T-helper 1 cell treated with Interleukin-12 subunit alpha and Interleukin-12 subunit beta and Interleukin-4 antibody, amounts not matched to agents 30 ng/mL and 1 ng/mL, for 36 hours (primary cell): ENCODE results near the gene TRAF3. TPM values are rescaled to one million over a fixed set of nuclear protein-coding genes. Genes with fewer than 3 reads are reported as not detected.
"Not testable (repeated sequence)": the region's sequence is repeated elsewhere in the genome, so short reads cannot be mapped to it uniquely, and the experiment has no call there.

Experiments
- intact Hi-C: fragments of 100-400 bp; cut with micrococcal nuclease; formaldehyde crosslinking; loops from one replicate; pipeline ENCODE4 v1.15.1; 2024
- total RNA-seq: library from RNA; stranded (reverse); gene quantifications from 2 replicates; pipeline ENCODE4 v1.2.3, GENCODE V29; 2022

TRAF3 gene
- total RNA-seq, 1 donor from 2014 or later, result 92.9 TPM

GRCh38 chr14:102917056-102917385, 139.8 kb downstream of the TRAF3 start:
- intact Hi-C loops, result no loop called here

- intact Hi-C loops, result loop anchor here (1.0 kb wide), 2 partner anchors 142 to 223 kb away; no protein-coding TSS in a partner anchor
Observed at GRCh38 chr14:102917469-102918211, 140.4 kb downstream of the TRAF3 start.

- intact Hi-C loops, result loop anchor here (1.0 kb wide), 2 partner anchors 143 to 224 kb away; no protein-coding TSS in a partner anchor
Observed at GRCh38 chr14:102918438-102918837, 141.2 kb downstream of the TRAF3 start.

GRCh38 chr14:102920273-102920997, 143.2 kb downstream of the TRAF3 start:
- intact Hi-C loops, result no loop called here

- intact Hi-C loops, result no loop called here
Observed at GRCh38 chr14:102920998-102921304, 143.7 kb downstream of the TRAF3 start.

- intact Hi-C loops, result no loop called here
Observed at GRCh38 chr14:102922490-102923200, 145.4 kb downstream of the TRAF3 start, which contains the start of gene AMN. Gene AMN, plus strand, starts transcription at chr14:102922663. Its CDS starts 26 bp downstream, at chr14:102922689.

- intact Hi-C loops, result no loop called here
Observed at GRCh38 chr14:102923201-102923924, 146.1 kb downstream of the TRAF3 start.

GRCh38 chr14:102923925-102924486, 146.8 kb downstream of the TRAF3 start:
- intact Hi-C loops, result no loop called here

- intact Hi-C loops, result no loop called here
Observed at GRCh38 chr14:102924632-102925588, 147.7 kb downstream of the TRAF3 start.

GRCh38 chr14:102925646-102926045, 148.4 kb downstream of the TRAF3 start:
- intact Hi-C loops, result no loop called here

GRCh38 chr14:102926104-102926503, 148.9 kb downstream of the TRAF3 start:
- intact Hi-C loops, result no loop called here

- intact Hi-C loops, result not testable (repeated sequence)
Observed at GRCh38 chr14:102926840-102927239, 149.6 kb downstream of the TRAF3 start.

- intact Hi-C loops, result no loop called here
Observed at GRCh38 chr14:102927346-102927877, 150.2 kb downstream of the TRAF3 start.

- intact Hi-C loops, result no loop called here
Observed at GRCh38 chr14:102927878-102928411, 150.7 kb downstream of the TRAF3 start.

- intact Hi-C loops, result no loop called here
Observed at GRCh38 chr14:102928412-102929240, 151.4 kb downstream of the TRAF3 start.

GRCh38 chr14:102929241-102930137, 152.2 kb downstream of the TRAF3 start:
- intact Hi-C loops, result no loop called here

- intact Hi-C loops, result no loop called here
Observed at GRCh38 chr14:102930138-102930752, 153.0 kb downstream of the TRAF3 start.
